ENCODE data around the gene TNFSF8.

TNFSF8 gene

GRCh38 chr9:114930056-114930812 is at the start of gene TNFSF8:
TNFSF8 (minus strand) TSS chr9:114930591; CDS start chr9:114930303, 288 bp downstream.
- DNase-seq (ENCODE audit: extremely low read depth in 1 of 2, low read depth in 1 of 2) = peak; percentile 39 to 55

DNA sequence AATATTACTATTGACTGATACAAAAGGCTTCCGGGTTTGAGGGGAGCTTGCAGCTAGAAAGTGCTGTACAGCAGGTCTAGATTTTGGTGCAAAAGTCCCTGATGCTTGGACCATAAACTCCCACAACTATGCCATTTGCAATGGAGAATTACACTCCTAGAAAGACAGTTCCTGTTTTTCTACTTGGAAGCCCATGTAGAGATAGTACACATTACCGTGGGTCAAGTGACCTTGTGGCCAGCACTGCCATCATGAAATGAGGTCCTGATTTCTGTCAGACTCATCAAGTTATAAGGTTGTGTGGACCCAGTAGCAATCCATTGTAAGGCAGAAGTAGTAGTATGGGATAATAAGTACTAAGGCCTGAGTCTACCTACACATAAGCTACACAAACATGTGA is 42.8 kb upstream of the TNFSF8 start:
- DNase-seq (ENCODE audit: extremely low read depth in 1 of 2, low read depth in 1 of 2) = no peak

DNA sequence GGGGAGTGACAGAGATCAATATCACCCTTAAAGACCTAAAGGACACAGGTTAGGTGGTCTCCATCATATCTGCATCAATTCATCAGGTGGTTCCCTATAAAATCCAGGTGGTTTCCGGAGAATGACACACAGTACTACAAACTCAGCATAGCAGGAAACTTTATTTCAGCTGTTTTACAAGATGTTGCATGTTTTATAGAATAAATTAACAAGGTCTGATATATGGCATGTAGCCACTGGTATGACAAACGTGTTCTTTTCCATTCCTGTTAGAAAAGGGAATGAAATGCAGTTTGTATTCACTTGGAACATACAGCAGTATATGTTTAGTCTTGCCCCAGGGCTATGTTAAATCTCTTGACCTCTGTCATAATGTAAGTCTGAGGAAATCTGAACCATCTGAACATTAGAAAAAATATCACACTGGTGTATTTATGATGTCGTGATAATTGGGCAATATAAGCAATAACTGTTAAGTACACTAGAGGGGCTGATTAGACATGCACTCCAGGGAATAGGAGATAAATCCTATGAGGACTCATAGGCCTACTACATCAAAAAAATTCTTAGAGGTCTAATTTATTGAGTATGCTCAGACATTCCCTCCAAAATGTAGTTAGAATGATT is 42.2 kb upstream of the TNFSF8 start:
- DNase-seq (ENCODE audit: extremely low read depth in 1 of 2, low read depth in 1 of 2) = no peak

- DNase-seq (ENCODE audit: extremely low read depth in 1 of 2, low read depth in 1 of 2) = no peak
These were observed 38.9 kb upstream of the TNFSF8 start for GRCh38 chr9:114969269-114969668.

- no peak for DNase-seq (ENCODE audit: extremely low read depth in 1 of 2, low read depth in 1 of 2)
These were observed 38.3 kb upstream of the TNFSF8 start for GRCh38 chr9:114968671-114969070.

GRCh38 chr9:114965564-114965963 is 35.2 kb upstream of the TNFSF8 start:
- no peak for DNase-seq (ENCODE audit: extremely low read depth in 1 of 2, low read depth in 1 of 2)

GRCh38 chr9:114962809-114963208 is 32.4 kb upstream of the TNFSF8 start:
- no peak for DNase-seq (ENCODE audit: extremely low read depth in 1 of 2, low read depth in 1 of 2)

- DNase-seq (ENCODE audit: extremely low read depth in 1 of 2, low read depth in 1 of 2) = no peak
These were observed 29.9 kb upstream of the TNFSF8 start for GRCh38 chr9:114960276-114960675.

DNA sequence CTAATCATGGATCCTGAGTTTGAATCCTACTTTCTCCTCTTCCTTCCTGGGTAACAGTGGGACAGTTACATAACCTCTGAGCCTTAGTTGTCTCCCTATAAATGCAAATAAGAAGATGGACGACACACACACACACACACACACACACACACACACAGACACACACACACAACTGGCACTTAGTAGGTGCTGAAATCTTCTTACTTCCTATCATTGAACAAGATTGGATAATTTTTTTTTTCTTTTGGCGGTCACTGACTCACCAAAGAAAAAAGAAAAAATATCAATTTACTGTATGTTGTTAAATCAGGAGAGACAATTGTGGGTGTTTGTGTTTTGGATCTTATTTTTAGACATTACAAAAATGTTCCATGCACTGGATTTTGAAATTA is 28.4 kb upstream of the TNFSF8 start:
- DNase-seq (ENCODE audit: extremely low read depth in 1 of 2, low read depth in 1 of 2) = no peak

- no peak for DNase-seq (ENCODE audit: extremely low read depth in 1 of 2, low read depth in 1 of 2)
These were observed 27.8 kb upstream of the TNFSF8 start for GRCh38 chr9:114958021-114958843.

DNA sequence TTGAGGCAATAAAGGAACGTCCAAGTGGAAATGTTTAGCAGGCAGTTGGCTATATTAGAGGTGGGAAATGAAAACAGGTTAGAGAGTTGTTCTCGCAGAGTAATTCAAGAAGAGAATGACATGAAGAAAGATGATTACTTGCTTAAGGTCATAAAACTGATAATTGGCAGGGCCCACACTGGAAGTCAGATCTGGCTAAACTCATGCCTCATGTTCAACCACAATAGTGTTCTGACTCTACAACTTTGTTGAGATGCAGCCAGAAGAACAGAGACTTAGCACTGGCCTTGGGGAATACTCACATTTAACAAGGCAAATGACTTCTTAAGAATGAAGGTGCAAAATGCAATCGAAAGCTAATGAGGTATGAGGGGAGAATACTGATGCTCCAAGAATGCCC is 27.2 kb upstream of the TNFSF8 start:
- DNase-seq (ENCODE audit: extremely low read depth in 1 of 2, low read depth in 1 of 2) = no peak

GRCh38 chr9:114954956-114955582 is 24.7 kb upstream of the TNFSF8 start:
- no peak for DNase-seq (ENCODE audit: extremely low read depth in 1 of 2, low read depth in 1 of 2)

DNA sequence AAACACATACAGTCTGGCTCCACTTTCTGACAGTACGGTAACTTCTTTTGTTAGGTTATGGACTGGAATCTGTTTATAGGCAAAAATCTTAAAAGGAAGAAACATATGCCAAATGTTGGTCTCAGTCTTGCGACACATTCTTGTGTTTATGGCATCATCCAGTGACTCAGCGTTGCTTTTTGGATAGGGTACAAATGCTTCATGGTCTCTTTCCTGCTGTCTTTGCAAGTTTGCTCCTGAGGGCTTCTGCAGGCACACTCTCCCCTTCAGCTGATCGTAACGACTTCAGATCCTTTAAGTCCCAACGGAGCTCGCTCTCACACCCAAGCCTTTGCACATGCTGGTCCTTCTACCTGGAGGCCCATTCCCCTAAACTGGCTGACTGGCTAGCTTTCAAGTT is 23.6 kb upstream of the TNFSF8 start:
- no peak for DNase-seq (ENCODE audit: extremely low read depth in 1 of 2, low read depth in 1 of 2)

- no peak for DNase-seq (ENCODE audit: extremely low read depth in 1 of 2, low read depth in 1 of 2)
These were observed 22.7 kb upstream of the TNFSF8 start for GRCh38 chr9:114953046-114953445.

DNA sequence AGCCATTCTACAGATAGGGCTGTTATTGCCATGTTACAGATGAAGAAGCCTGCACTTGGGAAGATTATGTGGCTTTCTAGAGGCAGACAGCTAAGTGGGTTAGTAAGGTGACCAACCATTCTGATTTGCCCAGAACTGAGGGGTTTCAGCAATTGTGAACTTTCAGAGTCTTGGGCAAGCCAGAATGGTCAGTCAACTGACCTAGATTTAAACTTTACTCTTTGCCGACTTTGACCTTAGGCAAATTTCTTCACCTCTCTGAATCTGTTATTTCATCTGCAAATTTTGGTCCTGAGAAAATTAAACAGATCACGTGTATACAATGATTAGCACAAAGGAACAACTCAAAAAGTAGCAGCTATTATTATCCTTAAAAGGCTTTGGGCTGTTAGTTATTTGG is 20.4 kb upstream of the TNFSF8 start:
- no peak for DNase-seq (ENCODE audit: extremely low read depth in 1 of 2, low read depth in 1 of 2)

DNA sequence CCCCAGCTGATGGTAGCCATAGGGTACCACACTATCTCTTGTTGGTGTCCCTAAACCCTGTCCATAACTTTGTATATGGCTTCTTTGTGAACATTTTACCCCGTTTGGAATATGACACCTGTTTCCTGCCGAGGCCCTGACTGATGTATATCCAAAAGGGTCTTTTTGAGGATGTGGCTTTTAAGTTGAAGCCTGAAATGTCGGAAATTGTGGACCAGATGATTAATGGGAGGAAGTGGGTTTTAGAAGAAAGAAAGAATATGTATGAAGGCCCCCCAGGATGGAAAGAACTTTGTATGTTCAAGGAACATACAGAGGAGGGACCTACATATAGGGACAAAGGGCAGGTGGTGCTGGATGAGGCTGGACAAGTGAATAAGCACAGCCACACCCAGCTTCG is 16.7 kb upstream of the TNFSF8 start:
- no peak for DNase-seq (ENCODE audit: extremely low read depth in 1 of 2, low read depth in 1 of 2)

- no peak for DNase-seq (ENCODE audit: extremely low read depth in 1 of 2, low read depth in 1 of 2)
These were observed 15.4 kb upstream of the TNFSF8 start for GRCh38 chr9:114945616-114946412.

- DNase-seq (ENCODE audit: extremely low read depth in 1 of 2, low read depth in 1 of 2) = no peak
These were observed 11.0 kb upstream of the TNFSF8 start for GRCh38 chr9:114941376-114941775.

GRCh38 chr9:114938687-114939575 is 8.5 kb upstream of the TNFSF8 start:
- no peak for DNase-seq (ENCODE audit: extremely low read depth in 1 of 2, low read depth in 1 of 2)

Measured in activated CD8-positive, alpha-beta memory T cell treated with anti-CD3 and anti-CD28 coated beads for 1 hour (primary cell).